CD14-positive monocyte (primary cell): ENCODE measurements around the gene C11orf86. TPM values are rescaled to one million over a fixed set of nuclear protein-coding genes. Genes with fewer than 3 reads are reported as not detected.

Source experiments
- DNase-seq, 3 donors: peaks; one replicate each; pipeline ENCODE4 v3.0.0-alpha.2; 2011 to 2022
- H2AFZ ChIP-seq: 2 replicates; pipeline ENCODE4 v1.6.0; 2012; ENCODE audit warnings: mild to moderate bottlenecking, low read depth, low read length, inconsistent platforms; ENCODE audit not compliant: insufficient read depth, poor library complexity, severe bottlenecking
- H3K27ac ChIP-seq, 2 donors: 1 replicate in 1 of 2; 2 replicates in 1 of 2; pipeline ENCODE4 v1.5.1; 2012 to 2013; ENCODE audit warnings: low read length in 2 of 2, control low read depth in 1 of 2, inconsistent platforms in 1 of 2, low read depth in 1 of 2, mild to moderate bottlenecking in 1 of 2
- H3K27me3 ChIP-seq, 2 donors: one replicate each; pipeline versions ENCODE4 v1.6.0 to v1.6.1; 2011 to 2013; ENCODE audit warnings: low read length in 2 of 2; ENCODE audit not compliant: control insufficient read depth in 2 of 2, insufficient read depth in 2 of 2
- H3K36me3 ChIP-seq, 2 donors: replicated peaks in 1 of 2; 1 replicate in 1 of 2; 2 replicates in 1 of 2; pipeline versions ENCODE4 v1.5.1 to v1.6.1; 2012 to 2013; ENCODE audit warnings: low read length in 2 of 2, control low read depth in 1 of 2, inconsistent platforms in 1 of 2, mild to moderate bottlenecking in 1 of 2; ENCODE audit not compliant: insufficient read depth in 2 of 2, control insufficient read depth in 1 of 2
- H3K4me1 ChIP-seq, 2 donors: 1 replicate in 1 of 2; 2 replicates in 1 of 2; pipeline versions ENCODE4 v1.5.1 to v1.6.1; 2012 to 2013; ENCODE audit warnings: low read length in 2 of 2, control low read depth in 1 of 2, inconsistent platforms in 1 of 2, mild to moderate bottlenecking in 1 of 2, moderate library complexity in 1 of 2; ENCODE audit not compliant: insufficient read depth in 2 of 2, control insufficient read depth in 1 of 2
- H3K4me2 ChIP-seq: replicated peaks from 2 replicates; pipeline ENCODE3; 2012; ENCODE audit warnings: low read length, moderate library complexity, mild to moderate bottlenecking; ENCODE audit not compliant: poor library complexity, severe bottlenecking; ENCODE audit errors: extremely low read depth
- H3K4me3 ChIP-seq, 3 experiments: fragments of 200-600 bp in 1 of 3; sonication (generic) in 1 of 3; replicated peaks in 1 of 3; 1 replicate in 2 of 3; 2 replicates in 1 of 3; pipeline ENCODE4 v1.5.1; 2011 to 2013; ENCODE audit warnings: low read length in 3 of 3, mild to moderate bottlenecking in 3 of 3, control low read depth in 2 of 3, low read depth in 2 of 3, inconsistent platforms in 1 of 3, moderate library complexity in 1 of 3
- H3K79me2 ChIP-seq: 2 replicates; pipeline ENCODE4 v1.6.0; 2012; ENCODE audit warnings: mild to moderate bottlenecking, control low read depth, inconsistent platforms, low read length, moderate library complexity; ENCODE audit not compliant: insufficient read depth
- H3K9ac ChIP-seq: 2 replicates; pipeline ENCODE4 v1.6.0; 2017; ENCODE audit warnings: low read length, mild to moderate bottlenecking; ENCODE audit not compliant: insufficient read depth, poor library complexity, severe bottlenecking
- H3K9me3 ChIP-seq, 2 donors: replicated peaks in 1 of 2; 1 replicate in 1 of 2; 2 replicates in 1 of 2; pipeline versions ENCODE4 v1.5.1 to v1.6.1; 2012 to 2013; ENCODE audit warnings: low read length in 2 of 2, control low read depth in 1 of 2; ENCODE audit not compliant: control insufficient read depth in 1 of 2, insufficient read depth in 1 of 2
- H4K20me1 ChIP-seq: 2 replicates; pipeline ENCODE4 v1.6.0; 2012; ENCODE audit warnings: mild to moderate bottlenecking, low read length, control low read depth, moderate library complexity; ENCODE audit not compliant: insufficient read depth
- H3K27ac Mint-ChIP-seq, 7 donors: one replicate each; pipeline ENCODE4 v1.8.0; 2020; ENCODE audit warnings: mild to moderate bottlenecking in 7 of 7, mixed read lengths in 7 of 7, moderate library complexity in 6 of 7, inconsistent platforms in 2 of 7
- H3K27me3 Mint-ChIP-seq, 3 donors: one replicate each; pipeline ENCODE4 v1.8.0; 2021 to 2022; ENCODE audit warnings: low read depth in 3 of 3, mild to moderate bottlenecking in 3 of 3, mixed read lengths in 3 of 3, moderate library complexity in 3 of 3, inconsistent platforms in 1 of 3
- H3K36me3 Mint-ChIP-seq, 2 donors: one replicate each; pipeline ENCODE4 v1.8.0; 2020; ENCODE audit warnings: mixed read lengths in 2 of 2, inconsistent platforms in 1 of 2, mild to moderate bottlenecking in 1 of 2
- H3K4me1 Mint-ChIP-seq: one replicate; pipeline ENCODE4 v1.8.0; 2020; ENCODE audit warnings: mild to moderate bottlenecking, mixed read lengths
- H3K4me3 Mint-ChIP-seq, 2 donors: one replicate each; pipeline ENCODE4 v1.8.0; 2020; ENCODE audit warnings: mild to moderate bottlenecking in 2 of 2, mixed read lengths in 2 of 2, moderate library complexity in 1 of 2
- H3K9me3 Mint-ChIP-seq, 7 donors: one replicate each; pipeline ENCODE4 v1.8.0; 2020 to 2022; ENCODE audit warnings: mixed read lengths in 7 of 7, mild to moderate bottlenecking in 6 of 7, moderate library complexity in 6 of 7, inconsistent platforms in 2 of 7
- WGBS: methylation state at CpG from one replicate; pipeline ENCODE4 v1.1.5; 2013; ENCODE audit warnings: missing lambda C conversion rate; ENCODE audit not compliant: insufficient coverage; 5-methylcytosine and 5-hydroxymethylcytosine counted together
- intact Hi-C, 2 donors: fragments of 100-400 bp; cut with micrococcal nuclease; formaldehyde crosslinking; loops; one replicate each; pipeline versions ENCODE4 v1.15.0 to v1.15.1; 2023
- polyA plus RNA-seq, 3 donors: library from polyadenylated mRNA; depleted of rRNA in 1 of 3; unstranded in 2 of 3; stranded (reverse) in 1 of 3; fragments of 300-500 nt in 2 of 3; fragments of >200 nt in 1 of 3; fragmentation: Illumina TruSeq in 2 of 3; gene quantifications; 1 replicate in 2 of 3; 2 replicates in 1 of 3; pipeline ENCODE4 v1.2.3, GENCODE V29; 2012 to 2021
- TF ChIP-seq, protein P1 (sequence below): fragments of 200-600 bp; IDR thresholded peaks from one replicate; pipeline ENCODE4 v1.8.0; 2022; ENCODE audit warnings: antibody characterized with exemption, mild to moderate bottlenecking

The C11orf86 gene
- polyA plus RNA-seq, 3 donors, result not detected

DNA sequence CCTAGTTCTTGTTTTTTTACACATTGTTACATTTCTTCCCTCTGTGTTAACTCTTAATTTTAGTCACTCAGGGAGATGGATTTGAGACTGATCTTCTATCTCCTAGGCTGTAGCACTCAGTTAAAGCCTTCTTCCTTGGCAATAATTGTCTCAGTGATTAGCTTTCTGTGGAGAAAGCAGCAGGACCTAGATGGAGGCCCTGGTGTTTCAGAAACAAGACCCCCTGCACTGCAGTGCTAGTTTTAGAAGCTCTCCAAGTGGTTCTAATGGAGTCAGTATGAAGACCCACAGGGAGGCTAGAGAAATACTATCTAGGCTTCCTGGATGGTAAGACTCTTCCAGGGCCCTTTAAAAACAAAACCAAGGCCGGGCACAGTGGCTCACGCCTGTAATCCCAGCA is 12.9 kb upstream of the C11orf86 start:
- no peaks in the 10 kb centered on the region for H3K36me3 Mint-ChIP-seq

DNA sequence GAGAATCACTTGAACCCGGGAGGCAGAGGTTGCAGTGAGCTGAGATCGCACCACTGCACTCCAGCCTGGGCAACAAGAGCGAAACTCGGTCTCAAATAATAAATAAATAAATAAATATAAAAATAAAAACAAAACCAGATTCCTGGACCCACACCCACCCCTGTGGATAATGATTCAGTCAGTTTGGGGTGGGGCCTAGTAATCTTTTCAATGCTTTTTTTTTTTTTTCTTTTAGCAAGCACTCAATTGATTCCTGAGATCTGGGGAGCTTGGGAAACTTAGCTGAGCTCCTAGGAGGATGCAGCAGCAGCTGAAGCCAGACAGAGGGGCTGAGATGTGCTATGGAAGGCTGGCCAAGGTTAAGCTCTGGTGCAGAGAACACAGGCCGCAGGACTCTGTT is 12.3 kb upstream of the C11orf86 start:
- H3K4me1 Mint-ChIP-seq, result peaks cover 26% of the 10 kb centered on the region

More for the DNA sequence above, 12.9 kb upstream of the C11orf86 start:
- no peak overlapping the region for H3K4me3 Mint-ChIP-seq
- Histone ChIP-seq H2AFZ (no peak overlapping the region), H3K4me3 (no peak overlapping the region), H3K36me3 (no peaks in the 10 kb centered on the region), H3K27ac (no peak overlapping the region), H3K79me2 (no peaks in the 10 kb centered on the region), H3K9ac (no peak overlapping the region), H3K27me3 (peaks cover 0 to 5% of the 10 kb centered on the region in 2 donors), H3K9me3 (peaks cover 14 to 19% of the 10 kb centered on the region in 2 donors), H3K4me2 (no peak overlapping the region), H4K20me1 (no peaks in the 10 kb centered on the region), H3K4me1 (peaks cover 13 to 31% of the 10 kb centered on the region in 2 donors)
- peak overlapping the region in 1 of 7 donors; percentile 35 for H3K27ac Mint-ChIP-seq
- no peak for DNase-seq
- WGBS, result no CpG with 5 or more reads among the region's 2 CpGs
- peaks cover 29% of the 10 kb centered on the region for H3K4me1 Mint-ChIP-seq
- peaks cover 12 to 27% (median 22%) of the 10 kb centered on the region in 3 donors for H3K27me3 Mint-ChIP-seq
- peaks cover 5 to 31% (median 27%) of the 10 kb centered on the region in 7 donors for H3K9me3 Mint-ChIP-seq
- TF ChIP-seq, protein P1, sequence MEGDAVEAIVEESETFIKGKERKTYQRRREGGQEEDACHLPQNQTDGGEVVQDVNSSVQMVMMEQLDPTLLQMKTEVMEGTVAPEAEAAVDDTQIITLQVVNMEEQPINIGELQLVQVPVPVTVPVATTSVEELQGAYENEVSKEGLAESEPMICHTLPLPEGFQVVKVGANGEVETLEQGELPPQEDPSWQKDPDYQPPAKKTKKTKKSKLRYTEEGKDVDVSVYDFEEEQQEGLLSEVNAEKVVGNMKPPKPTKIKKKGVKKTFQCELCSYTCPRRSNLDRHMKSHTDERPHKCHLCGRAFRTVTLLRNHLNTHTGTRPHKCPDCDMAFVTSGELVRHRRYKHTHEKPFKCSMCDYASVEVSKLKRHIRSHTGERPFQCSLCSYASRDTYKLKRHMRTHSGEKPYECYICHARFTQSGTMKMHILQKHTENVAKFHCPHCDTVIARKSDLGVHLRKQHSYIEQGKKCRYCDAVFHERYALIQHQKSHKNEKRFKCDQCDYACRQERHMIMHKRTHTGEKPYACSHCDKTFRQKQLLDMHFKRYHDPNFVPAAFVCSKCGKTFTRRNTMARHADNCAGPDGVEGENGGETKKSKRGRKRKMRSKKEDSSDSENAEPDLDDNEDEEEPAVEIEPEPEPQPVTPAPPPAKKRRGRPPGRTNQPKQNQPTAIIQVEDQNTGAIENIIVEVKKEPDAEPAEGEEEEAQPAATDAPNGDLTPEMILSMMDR, result no peak
- intact Hi-C loops, result no loop called here

More for the DNA sequence above, 12.3 kb upstream of the C11orf86 start:
- Histone ChIP-seq H3K36me3 (no peaks in the 10 kb centered on the region), H3K79me2 (no peaks in the 10 kb centered on the region), H4K20me1 (no peaks in the 10 kb centered on the region), H2AFZ (no peak overlapping the region), H3K4me2 (no peak overlapping the region), H3K9ac (no peak overlapping the region), H3K4me1 (peaks cover 7 to 31% of the 10 kb centered on the region in 2 donors), H3K4me3 (no peak overlapping the region), H3K27ac (no peak overlapping the region), H3K27me3 (peaks cover 0 to 5% of the 10 kb centered on the region in 2 donors), H3K9me3 (peaks cover 14 to 19% of the 10 kb centered on the region in 2 donors)
- Mint-ChIP-seq H3K36me3 (no peaks in the 10 kb centered on the region), H3K27ac (no peak overlapping the region), H3K9me3 (peaks cover 5 to 31% (median 27%) of the 10 kb centered on the region in 7 donors), H3K27me3 (peaks cover 12 to 31% (median 20%) of the 10 kb centered on the region in 3 donors), H3K4me3 (no peak overlapping the region)
- intact Hi-C loops, result no loop called here
- WGBS, result no CpG with 5 or more reads among the region's 5 CpGs
- no peak for DNase-seq
- TF ChIP-seq, protein P1, result no peak
